Lower lobe of right lung (tissue), 2 donors: ENCODE measurements around the gene TMEM139. TPM values are rescaled to one million over a fixed set of nuclear protein-coding genes. Genes with fewer than 3 reads are reported as not detected.
A peak's percentile ranks its signal among the peaks of the same experiment; 100 is the strongest.

Source experiments
- ATAC-seq, 2 donors: fragments of 200-7000 bp; cut with Tn5 transposase; one replicate each; pipeline ENCODE4 v1.9.1; 2020 to 2022; ENCODE audit warnings: mild to moderate bottlenecking in 2 of 2, moderate library complexity in 2 of 2
- DNase-seq: peaks from one replicate; pipeline ENCODE4 v3.0.0-alpha.2; 2020
- H3K27ac ChIP-seq: fragments of 200-600 bp; one replicate; pipeline ENCODE4 v1.8.0; 2022
- H3K27me3 ChIP-seq: fragments of 200-600 bp; one replicate; pipeline ENCODE4 v1.8.0; 2022; ENCODE audit warnings: low read depth
- H3K36me3 ChIP-seq: fragments of 200-600 bp; one replicate; pipeline ENCODE4 v1.8.0; 2022; ENCODE audit warnings: mild to moderate bottlenecking
- H3K4me1 ChIP-seq: fragments of 200-600 bp; one replicate; pipeline ENCODE4 v1.8.0; 2022
- H3K4me3 ChIP-seq: fragments of 200-600 bp; one replicate; pipeline ENCODE4 v1.8.0; 2022; ENCODE audit warnings: mild to moderate bottlenecking
- H3K9me3 ChIP-seq: fragments of 200-600 bp; one replicate; pipeline ENCODE4 v1.8.0; 2022
- CTCF ChIP-seq: fragments of 200-600 bp; IDR thresholded peaks from one replicate; pipeline ENCODE4 v1.8.0; 2022; ENCODE audit warnings: antibody characterized with exemption, mild to moderate bottlenecking
- intact Hi-C: fragments of 100-400 bp; cut with DNase I; formaldehyde crosslinking; loops from one replicate; pipeline ENCODE4 v1.11.0; 2022
- total RNA-seq: library from RNA; stranded (reverse); fragmentation: NEBNext Ultra II Directional; extraction: Animal tissue kit (Norgen Biotek cat#: 25700); gene quantifications from one replicate; pipeline ENCODE4 v1.2.1, GENCODE V29; 2021
- donor health status: DM: no; HTN: yes; CAD: no; lungs with severe emphysema.

Gene TMEM139
- total RNA-seq, 1 donor from 2014 or later = 25.9 TPM

GRCh38 chr7:143280566-143280965, 4.2 kb upstream of the TMEM139 start:
- Histone ChIP-seq H3K9me3 (no peaks in the 10 kb centered on the region), H3K36me3 (no peaks in the 10 kb centered on the region), H3K27ac (no peak overlapping the region), H3K4me1 (peaks cover 19% of the 10 kb centered on the region), H3K4me3 (no peak overlapping the region), H3K27me3 (no peaks in the 10 kb centered on the region)
- intact Hi-C loops = no loop called here
- no peak for ATAC-seq
- no peak for DNase-seq
- no peak for TF ChIP-seq CTCF

- no peaks in the 10 kb centered on the region for H3K9me3 ChIP-seq
- no peak for ATAC-seq
- DNase-seq = no peak
- H3K4me3 ChIP-seq = no peak overlapping the region
- no peak overlapping the region for H3K27ac ChIP-seq
- intact Hi-C loops = no loop called here
- TF ChIP-seq CTCF = no peak
- H3K36me3 ChIP-seq = no peaks in the 10 kb centered on the region
- H3K27me3 ChIP-seq = no peaks in the 10 kb centered on the region
- peaks cover 19% of the 10 kb centered on the region for H3K4me1 ChIP-seq
Measured at GRCh38 chr7:143281529-143281928, 3.2 kb upstream of the TMEM139 start.

GRCh38 chr7:143282124-143282523, 2.6 kb upstream of the TMEM139 start:
- no peak overlapping the region for H3K4me3 ChIP-seq
- peaks cover 21% of the 10 kb centered on the region for H3K4me1 ChIP-seq
- no peak for TF ChIP-seq CTCF
- intact Hi-C loops = no loop called here
- H3K27ac ChIP-seq = no peak overlapping the region
- no peaks in the 10 kb centered on the region for H3K9me3 ChIP-seq
- H3K27me3 ChIP-seq = no peaks in the 10 kb centered on the region
- ATAC-seq (no peak), DNase-seq (no peak)
- H3K36me3 ChIP-seq = no peaks in the 10 kb centered on the region

GRCh38 chr7:143283381-143283780, 1.4 kb upstream of the TMEM139 start:
- no peaks in the 10 kb centered on the region for H3K36me3 ChIP-seq
- no peak for TF ChIP-seq CTCF
- intact Hi-C loops = no loop called here
- no peaks in the 10 kb centered on the region for H3K27me3 ChIP-seq
- ATAC-seq = no peak
- H3K27ac ChIP-seq = no peak overlapping the region
- H3K9me3 ChIP-seq = no peaks in the 10 kb centered on the region
- peaks cover 28% of the 10 kb centered on the region for H3K4me1 ChIP-seq
- no peak overlapping the region for H3K4me3 ChIP-seq
- DNase-seq = no peak

- TF ChIP-seq CTCF = no peak
Measured at GRCh38 chr7:143285470-143285778, 666 bp downstream of the TMEM139 start.

More at GRCh38 chr7:143285470-143285778, 666 bp downstream of the TMEM139 start:
- Histone ChIP-seq H3K36me3 (no peaks in the 10 kb centered on the region), H3K27me3 (no peaks in the 10 kb centered on the region), H3K9me3 (no peaks in the 10 kb centered on the region), H3K4me3 (peak overlapping the region; percentile 46), H3K27ac (peak overlapping the region; percentile 69), H3K4me1 (peaks cover 29% of the 10 kb centered on the region)
- peak; percentile 70 for DNase-seq
- intact Hi-C loops = no loop called here
- peak; percentile 43 to 56 for ATAC-seq
